NCI-H82 (cell line): ENCODE data around the gene B4GALT5.
A peak's percentile ranks its signal among the peaks of the same experiment; 100 is the strongest.
"Not testable (repeated sequence)": the region's sequence is repeated elsewhere in the genome, so short reads cannot be mapped to it uniquely, and the experiment has no call there.

Experiments
- DNase-seq: peaks from one replicate; lab custom pipeline; 2025; lab: John Stamatoyannopoulos, UW

The B4GALT5 gene

DNA sequence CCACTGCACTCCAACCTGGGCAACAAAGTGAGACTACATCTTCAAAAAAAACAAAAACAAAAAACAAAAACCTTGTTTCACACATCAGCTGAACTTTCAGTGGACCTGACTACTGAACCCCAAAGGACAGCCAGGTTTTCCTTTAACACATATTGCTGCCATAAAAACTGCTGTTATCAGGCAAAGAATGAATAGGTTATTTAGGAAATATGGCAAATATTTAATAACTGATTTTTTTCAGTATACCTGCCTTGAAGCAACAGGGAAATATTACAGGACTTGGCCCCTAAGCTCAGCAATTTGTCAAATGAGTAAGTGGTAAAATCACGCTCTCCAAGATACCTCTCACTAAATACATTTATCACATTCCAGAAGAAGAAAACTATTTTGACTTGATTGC lies 34.0 kb downstream of the B4GALT5 start:
- DNase-seq: no peak

DNA sequence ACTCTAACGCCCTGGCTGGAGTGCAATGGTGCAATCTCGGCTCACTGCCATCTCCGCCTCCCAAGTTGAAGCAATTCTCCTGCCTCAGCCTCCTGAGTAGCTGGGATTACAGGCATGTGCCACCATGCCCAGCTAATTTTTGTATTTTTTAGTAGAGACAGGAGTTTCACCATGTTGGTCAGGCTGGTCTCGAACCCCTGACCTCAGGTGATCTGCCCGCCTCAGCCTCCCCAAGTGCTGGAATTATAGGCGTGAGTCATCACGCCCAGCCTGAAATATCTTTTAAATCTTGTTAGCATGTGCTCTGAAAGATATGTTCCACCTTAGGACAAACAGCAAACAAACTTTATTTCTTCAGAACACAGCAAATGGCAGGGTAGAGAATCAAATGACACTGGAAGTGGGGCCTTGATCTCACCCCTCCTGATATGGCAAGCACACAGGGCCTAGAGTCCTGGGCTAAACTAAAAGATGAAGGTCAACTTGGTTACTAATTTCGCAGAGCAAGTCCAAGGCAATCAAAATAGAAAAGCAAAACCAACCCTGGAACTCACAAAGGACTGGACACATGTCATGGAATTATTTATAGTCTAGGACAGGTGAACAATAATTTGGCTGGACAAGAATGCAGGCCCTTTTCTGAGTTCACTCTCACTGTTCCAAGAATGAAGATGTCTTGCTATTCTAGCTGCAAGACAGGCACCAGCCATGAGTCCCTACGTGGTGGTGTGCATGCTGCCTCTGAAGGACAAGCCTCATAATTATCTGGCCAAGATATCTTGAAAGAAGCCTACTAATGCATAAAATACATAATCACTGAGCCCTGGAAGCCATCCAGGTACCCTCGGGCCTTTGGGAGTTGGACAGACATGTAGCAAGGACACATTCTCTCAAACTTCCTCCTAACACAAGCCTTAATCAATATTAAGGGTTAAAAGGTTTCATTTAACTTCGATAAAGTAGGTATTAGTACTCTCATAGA lies 35.6 kb downstream of the B4GALT5 start:
- DNase-seq: no peak

DNA sequence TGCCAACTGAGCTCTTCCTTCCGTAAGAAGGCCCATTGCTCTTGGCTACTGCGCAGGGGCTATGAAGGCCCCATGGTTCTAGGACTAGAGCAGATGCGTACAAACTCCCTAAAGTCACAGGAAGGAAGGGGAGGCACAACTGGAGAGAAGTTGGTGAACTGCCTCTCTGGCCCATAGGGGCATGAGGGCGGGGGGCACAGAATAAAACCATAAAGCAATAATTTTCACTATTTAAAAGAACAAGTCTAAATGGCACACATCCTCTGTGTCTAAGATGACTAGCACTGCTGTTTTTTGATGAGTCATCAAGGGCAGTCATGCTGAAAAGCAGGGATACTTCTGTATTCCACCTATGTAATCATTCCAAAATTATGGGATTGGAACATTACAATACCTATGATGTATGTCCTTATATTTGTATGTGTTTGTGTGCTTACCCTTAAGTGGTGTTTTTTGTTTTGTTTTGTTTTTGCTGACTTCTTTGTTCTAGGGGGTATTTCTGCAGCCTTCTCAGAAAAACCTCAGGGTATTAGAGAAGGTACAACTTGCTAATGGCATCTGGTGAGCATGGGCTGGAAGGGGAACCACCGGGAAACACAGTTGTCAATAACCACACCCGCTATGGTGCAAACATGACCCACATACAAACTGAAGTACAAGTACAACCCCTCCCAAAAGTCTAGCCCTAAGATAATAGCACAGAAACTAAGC lies 36.9 kb downstream of the B4GALT5 start:
- DNase-seq: no peak

DNA sequence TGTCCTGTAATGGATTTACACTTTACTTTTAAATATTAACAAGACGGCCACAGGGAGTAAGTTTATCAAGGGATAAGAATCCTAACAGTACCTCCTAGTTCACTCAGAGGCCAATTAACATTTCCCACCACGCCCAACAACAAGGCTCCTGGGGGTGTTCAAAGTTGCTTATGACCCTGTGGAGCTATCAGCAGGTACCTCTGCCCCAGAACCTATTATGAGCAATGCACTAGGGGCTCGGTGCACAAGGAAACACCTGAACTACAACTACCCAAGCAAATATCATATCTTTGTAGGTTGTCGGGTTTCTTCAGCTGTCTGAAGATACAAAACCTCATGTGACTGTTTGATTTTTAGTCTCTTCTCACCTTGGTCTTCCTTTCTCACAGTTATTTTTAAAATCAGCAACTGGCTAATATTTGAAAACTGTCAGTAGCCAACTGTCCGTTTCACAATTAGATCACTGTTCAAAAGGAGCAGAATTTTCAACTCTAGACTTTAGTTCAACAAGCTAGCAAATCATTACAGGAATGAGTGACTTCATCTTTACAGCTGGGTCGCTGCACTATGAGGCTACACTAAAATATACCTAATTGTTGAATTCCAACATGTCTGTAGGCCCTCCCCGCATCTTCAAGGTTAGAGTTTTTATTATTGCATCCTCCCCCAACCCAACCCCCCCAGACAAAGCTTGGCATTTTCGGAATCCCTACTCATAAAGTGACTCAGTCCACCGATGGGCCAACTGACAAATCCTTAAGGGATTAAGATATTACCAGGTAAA lies 38.1 kb downstream of the B4GALT5 start:
- DNase-seq: no peak

DNA sequence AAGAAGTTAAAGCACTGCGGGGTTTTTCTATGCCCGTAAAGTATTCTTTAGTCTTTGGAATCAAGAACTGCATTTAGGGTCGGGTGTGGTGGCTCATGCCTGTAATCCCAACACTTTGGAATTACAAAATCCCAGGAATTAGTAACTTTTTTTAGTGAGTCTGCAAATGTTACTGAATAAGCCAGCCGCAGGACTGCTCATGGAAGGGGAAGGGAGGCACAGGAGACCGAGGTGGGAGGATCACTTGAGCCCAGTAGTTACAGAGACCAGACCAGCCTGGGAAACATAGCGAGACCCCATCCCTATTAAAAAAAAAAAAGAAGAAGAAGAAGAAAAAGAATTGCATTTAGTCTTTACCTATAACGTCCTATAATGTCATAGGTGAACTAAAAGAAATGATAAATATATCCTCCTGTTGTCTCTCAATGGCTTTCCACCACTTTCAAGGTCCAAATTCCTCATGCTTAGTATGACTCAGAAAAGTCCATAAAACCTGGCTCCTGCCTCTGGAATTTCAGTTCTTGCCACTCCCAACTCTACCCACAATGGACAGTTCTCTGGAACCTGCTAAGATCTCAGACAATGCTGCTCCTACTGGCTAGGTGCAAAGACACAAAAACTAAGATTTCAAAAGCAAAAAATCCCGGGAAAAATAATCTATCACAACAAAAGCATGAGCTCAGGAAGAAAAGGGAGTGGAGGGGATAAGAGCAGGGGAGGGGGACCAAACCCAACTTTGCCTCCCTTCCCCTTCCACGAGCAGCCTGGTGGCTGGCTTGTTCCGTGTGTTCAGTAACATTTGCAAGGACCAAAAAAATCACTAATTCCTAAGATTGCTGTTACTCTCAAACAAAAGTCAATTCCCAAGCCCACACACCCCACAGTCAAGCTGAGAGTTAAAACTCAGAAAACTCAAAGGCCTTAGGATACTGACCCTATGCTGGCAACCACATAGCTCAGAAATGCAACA lies 39.0 kb downstream of the B4GALT5 start:
- DNase-seq: no peak

DNA sequence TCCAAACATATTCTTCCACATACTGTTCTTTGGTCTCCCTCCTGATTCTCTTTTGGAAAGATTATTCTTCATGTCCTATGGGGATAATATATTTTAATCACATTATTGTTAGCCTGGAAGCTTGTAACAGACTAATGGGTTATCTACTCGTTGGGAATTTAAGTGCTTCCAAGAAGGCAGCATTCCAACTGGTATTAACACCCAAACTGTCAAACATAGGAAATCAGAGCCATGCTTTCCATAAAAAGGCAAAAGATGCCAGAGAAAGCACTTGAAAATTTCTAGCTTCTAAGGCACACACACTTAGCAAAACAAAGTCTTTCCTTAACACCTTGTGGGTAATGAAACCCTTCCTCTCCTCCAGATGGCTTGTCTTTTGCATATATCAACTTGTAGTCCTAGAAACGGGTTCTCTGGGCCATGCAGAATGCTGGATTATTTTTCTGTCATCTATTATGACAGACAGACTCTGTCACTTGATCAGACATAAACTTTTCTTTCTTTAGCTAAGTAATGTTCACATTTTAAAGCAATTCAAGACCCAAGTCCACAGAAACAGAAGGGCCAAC lies 41.5 kb downstream of the B4GALT5 start:
- peak; percentile 57 for DNase-seq

DNA sequence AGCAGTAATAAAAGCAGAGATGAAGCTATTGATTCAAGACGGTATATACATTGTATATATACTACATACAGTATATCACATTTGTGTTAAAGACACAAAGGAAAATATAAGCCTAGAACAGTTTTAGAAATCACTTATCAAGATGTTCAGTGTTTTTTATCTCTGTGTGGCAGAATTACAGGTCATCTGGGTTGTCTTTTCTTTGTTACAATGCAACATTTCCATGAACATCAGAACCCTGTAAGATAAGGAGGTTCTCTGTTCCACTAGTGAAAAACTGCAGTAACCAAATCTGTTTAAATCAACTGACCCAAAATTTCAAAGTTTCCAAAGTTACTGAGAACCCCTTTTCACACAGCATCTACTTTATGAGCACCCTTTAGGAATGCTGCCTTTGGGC lies 42.2 kb downstream of the B4GALT5 start:
- no peak for DNase-seq

DNA sequence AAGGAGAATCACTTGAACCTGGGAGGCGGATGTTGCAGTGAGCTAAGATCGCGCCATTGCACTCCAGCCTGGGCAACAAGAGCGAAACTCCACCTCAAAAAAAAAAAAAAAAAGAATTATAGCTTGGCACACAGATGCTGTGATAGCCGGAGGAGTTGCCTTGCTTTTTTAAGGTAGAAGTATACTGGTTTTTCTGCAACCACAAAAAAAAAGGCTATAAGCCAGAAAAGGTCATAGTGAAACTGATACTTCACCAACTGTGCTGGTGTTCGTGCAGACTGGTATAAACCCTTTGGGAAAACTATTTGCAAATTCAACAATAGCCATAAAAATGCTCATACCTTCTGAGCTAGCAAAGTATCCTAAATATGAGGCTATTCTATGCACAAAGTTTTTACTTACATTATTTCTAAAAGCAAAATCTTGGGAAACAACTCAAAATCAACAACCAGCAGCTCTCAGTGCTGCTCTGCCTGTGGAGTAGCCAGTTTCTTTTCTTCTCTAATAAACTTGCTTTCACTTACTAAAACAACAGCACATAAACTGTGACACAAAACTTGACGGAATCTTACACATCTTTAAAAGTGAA lies 44.0 kb downstream of the B4GALT5 start:
- no peak for DNase-seq

DNA sequence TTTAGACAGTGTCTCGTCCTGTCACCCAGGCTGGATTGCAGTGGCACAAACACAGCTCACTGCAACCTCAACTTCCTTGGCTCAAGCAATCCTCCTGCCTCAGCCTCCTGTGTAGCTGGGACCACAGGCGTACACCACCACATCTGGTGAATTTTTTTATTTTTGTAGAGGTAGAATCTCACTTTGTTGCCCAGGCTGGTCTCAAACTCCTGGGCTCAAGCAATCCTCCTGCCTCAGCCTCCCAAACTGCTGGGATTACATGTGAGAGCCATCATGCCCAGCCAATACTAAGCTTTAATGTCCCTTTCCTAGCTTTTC lies 44.8 kb downstream of the B4GALT5 start:
- not testable (repeated sequence) for DNase-seq

DNA sequence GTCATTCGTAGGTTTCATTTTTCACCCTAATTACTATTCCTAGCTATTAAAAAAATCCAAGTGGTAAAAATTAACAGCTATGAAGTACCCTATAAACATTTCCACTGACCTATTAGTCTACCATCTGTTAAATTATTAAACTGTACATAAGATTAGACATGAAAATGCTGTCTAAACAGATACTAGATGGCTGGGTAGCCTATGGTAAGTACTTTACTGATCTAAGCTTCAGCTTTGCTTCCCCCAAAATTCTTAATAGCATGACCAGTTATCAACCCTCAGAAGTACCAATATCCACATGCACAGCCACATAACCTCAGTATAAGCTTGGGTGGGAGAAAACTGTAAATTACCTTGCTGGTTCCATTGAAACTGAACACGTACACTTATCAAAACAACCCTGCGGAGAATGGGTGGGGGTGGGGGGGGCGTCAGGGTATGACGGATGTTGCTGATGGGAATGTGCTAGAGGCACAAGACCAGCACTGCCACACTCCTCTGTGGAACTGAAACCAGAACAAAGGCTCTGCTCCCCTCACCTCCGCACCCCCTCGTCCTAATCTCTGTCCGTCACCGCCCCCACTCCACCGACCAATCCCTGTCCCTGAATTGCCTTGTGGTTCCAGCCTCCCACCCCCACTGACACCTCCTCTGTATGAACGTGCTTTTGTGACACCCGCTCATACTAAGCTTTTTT lies 45.3 kb downstream of the B4GALT5 start:
- peak; percentile 63 for DNase-seq

DNA sequence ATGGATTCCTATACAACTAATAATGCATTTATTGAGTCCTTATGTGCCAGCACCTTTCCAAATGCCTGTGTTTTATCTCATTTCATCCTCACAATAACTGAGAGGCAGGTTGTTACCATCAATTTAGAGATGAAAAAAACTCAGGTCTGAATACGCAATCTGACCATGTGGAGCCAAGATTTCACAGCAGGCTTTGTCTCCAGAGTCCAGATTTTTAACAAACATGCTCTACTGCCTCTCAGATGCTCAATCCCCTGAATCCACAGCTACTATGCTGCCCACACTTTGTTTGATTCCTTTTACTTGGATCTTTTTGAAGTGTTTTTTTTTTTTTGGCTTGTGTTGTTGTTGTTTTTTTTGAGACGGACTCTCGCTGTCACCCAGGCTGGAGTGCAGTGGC lies 46.8 kb downstream of the B4GALT5 start:
- no peak for DNase-seq

DNA sequence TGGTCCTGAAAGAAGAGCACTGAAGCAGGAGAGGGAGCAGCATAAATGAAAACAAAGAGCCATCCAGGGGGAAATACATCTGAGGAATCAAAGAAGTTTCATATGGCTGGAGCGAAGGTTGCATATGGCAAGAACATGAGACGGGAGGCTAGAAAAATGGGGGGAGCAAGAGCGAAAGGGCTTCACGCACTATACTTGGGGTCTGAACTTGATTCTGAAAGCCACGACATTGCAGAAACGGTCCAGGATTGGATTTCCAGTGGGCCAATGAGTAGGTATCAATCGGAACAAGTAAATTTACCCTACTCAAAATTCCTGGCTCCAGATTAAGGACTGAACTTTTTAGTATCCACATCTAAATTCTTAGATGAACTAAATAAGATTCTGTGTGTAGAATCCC lies 47.9 kb downstream of the B4GALT5 start:
- no peak for DNase-seq

DNA sequence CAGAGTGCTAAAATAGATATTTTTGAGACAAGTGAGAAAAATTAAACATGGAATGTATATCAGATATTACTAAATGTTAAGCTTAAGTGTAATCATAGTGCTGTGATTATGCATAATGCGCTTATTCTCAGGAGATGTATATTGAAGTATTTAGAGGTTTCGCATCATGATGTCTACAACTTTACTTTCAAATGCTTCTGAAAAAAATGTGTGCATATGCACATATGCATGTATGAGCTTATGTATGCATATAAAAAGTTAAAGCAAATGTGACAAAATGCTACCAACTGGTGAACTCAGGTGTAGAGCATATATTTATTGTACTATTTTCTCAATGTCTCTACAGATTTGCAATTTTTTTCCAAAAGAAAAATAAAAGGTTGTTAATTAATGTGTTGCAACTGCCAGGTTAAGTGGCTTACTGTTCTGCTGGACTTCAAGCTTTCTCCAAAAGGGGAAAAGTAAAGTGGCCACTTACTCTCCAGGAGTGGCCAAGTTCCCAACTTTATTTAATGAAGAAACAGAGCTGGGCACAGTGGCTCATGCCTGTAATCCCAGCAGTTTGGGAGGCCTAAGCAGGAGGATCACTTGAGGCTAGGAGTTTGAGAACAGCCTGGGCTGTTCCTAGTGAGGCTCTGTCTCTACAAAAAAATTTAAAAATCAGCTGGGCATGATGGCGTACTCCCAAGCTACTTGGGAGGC lies 48.9 kb downstream of the B4GALT5 start:
- no peak for DNase-seq

DNA sequence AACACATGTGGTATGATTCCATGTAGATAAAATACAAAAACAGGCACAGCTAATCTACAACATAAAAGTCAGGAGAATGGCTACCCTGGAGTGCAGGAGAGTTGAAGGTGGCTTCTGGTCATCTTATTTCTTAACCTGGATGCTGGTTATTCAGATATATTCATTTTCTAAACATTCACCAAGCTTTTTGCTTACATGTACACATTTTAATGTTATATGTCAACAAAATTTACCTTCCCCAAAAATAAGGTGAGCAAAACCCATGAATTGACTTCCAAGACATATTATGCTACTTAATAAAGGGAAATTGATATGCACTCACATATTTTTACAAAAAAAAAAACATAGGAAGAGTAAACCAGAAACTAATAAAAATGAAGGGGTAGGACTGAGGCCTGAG lies 50.6 kb downstream of the B4GALT5 start:
- DNase-seq: no peak

DNA sequence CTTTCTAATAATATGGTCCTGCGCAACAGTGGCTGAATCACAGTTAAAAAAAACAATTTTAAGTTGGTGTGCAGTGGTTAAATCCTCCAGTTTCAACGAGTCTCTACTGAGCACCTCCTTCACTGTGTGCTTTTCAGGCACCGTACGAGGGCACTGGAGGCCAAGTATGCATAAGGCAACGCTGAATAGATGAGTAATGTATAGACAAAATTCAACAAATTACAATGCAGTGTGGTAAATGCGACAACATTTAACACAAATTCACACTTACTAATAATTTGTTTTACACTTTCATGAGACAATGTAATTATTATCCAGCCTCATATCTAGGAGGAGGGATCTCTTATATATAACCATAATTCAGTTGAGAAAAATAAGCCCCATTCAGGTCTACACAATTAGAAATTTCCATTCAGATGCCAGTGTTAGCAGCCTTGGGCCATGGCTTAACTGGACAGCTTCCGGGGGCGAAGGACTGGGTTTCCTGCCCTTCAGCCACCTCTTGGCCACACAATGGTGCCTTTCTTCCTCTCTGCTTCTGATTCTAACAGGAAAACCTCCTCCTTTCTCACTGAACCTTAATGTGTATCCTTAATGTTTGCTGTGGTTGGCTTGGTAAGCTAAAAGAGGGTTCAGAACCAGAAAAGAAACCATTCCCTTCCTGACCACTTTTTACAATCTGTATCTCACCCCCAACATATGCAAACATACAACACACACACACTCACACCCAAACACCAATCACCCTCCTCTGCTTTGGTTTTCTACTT lies 51.9 kb downstream of the B4GALT5 start:
- no peak for DNase-seq

DNA sequence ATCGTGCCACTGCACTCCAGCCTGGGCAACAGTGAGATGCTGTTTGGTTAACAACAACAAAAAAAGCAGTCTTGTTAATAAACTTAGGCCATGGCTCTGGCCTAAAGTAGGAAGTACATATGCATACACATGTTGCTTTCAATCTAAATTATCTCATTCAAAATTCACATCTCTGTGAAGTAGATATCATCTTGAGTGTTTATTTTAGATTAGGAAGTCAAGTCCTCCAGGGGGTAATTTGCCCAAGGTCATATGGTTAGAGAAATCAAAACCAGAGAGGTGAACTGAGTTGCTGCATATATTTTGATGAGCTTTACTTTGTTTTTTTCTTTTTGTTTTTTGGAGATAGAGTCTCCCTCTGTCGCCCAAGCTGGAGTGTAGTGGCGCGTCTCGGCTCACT lies 52.8 kb downstream of the B4GALT5 start:
- DNase-seq: no peak

DNA sequence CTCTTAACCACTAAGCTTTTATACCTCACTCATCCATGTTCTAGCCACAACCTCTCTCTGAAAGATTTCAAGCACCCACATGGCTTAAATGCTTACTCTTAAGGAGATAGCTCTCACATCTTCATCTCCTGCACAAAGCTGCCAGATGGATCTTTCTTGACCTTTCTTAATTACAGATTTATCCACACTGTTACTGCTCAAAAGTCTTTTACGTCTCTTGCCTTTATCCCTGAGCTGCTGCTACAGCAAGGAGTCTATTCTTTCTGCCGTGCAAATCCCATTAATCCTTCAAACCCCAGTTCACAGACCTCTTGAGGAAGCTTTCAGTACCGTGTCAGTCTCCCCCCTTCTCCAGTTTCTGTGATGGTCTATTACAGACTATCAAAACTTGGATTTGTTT lies 54.6 kb downstream of the B4GALT5 start:
- DNase-seq: peak; percentile 98

DNA sequence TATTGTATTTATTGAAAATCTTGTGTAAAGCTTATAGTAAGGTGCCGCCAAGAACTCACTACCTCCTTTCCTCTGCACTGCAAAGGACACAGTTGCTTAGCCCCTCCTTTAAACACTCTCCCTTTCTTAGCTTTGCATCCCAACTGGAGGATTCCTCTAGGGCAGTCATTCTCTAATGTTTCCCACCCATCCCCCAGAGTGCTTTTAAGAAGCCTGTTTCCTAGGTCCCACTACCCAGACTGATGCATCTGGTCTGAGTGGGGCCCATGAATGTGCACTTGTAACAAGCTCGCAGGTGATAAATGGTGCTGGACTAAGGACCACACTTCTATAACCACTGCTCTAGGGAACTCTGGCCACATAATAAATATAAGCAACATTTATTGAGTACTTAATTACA lies 55.2 kb downstream of the B4GALT5 start:
- peak; percentile 90 for DNase-seq
